ENCODE measurements around the gene ITPR1. TPM values are rescaled to one million over a fixed set of nuclear protein-coding genes. Genes with fewer than 3 reads are reported as not detected.

The ITPR1 gene
- total RNA-seq, 2 donors from 2014 or later, result 5.9 TPM

- no peaks in the 10 kb centered on the region for H3K36me3 Mint-ChIP-seq (ENCODE audit: low read depth)
- H3K4me1 Mint-ChIP-seq, result peaks cover 13% of the 10 kb centered on the region
- no peak overlapping the region for H3K27ac Mint-ChIP-seq
- Histone ChIP-seq H3K36me3 (ENCODE audit: control insufficient read depth, insufficient read depth, low read length) (no peaks in the 10 kb centered on the region), H3K4me1 (ENCODE audit: control insufficient read depth, insufficient read depth, low read length) (no peaks in the 10 kb centered on the region), H3K27me3 (ENCODE audit: control insufficient read depth, insufficient read depth, low read length, poor library complexity, severe bottlenecking) (no peaks in the 10 kb centered on the region), H3K9me3 (ENCODE audit: control insufficient read depth, low read length) (no peaks in the 10 kb centered on the region), H3K4me3 (ENCODE audit: low read length) (no peak overlapping the region), H3K9ac (ENCODE audit: extremely low read depth, low read length, poor library complexity, severe bottlenecking) (no peak overlapping the region), H3K27ac (ENCODE audit: low read depth, low read length) (no peak overlapping the region)
- WGBS, 2 experiments (ENCODE audit: insufficient coverage in 1 of 2, insufficient read length in 1 of 2), result 49 to 52% methylated on average over 7 to 12 of the region's 12 CpGs
- H3K27me3 Mint-ChIP-seq (ENCODE audit: insufficient read depth), result peaks cover 2% of the 10 kb centered on the region
- H3K4me3 Mint-ChIP-seq, result no peak overlapping the region
- TF ChIP-seq CTCF (conservative IDR thresholded peaks at IDR 0.05), result peak; percentile 65
- DNase-seq, result peak; percentile 81
- no peaks in the 10 kb centered on the region for H3K9me3 Mint-ChIP-seq
Measured at GRCh38 chr3:4720316-4721075, 227.3 kb downstream of the ITPR1 start.

GRCh38 chr3:4721511-4721911, 228.4 kb downstream of the ITPR1 start:
- no peak overlapping the region for H3K27ac Mint-ChIP-seq
- H3K27me3 Mint-ChIP-seq (ENCODE audit: insufficient read depth), result peaks cover 3% of the 10 kb centered on the region
- 94% methylated on average over 6 to 9 of the region's 9 CpGs for WGBS, 2 experiments (ENCODE audit: insufficient coverage in 1 of 2, insufficient read length in 1 of 2)
- H3K4me1 Mint-ChIP-seq, result peaks cover 13% of the 10 kb centered on the region
- H3K9me3 Mint-ChIP-seq, result no peaks in the 10 kb centered on the region
- no peak overlapping the region for H3K9ac ChIP-seq (ENCODE audit: extremely low read depth, low read length, poor library complexity, severe bottlenecking)
- H3K9me3 ChIP-seq (ENCODE audit: control insufficient read depth, low read length), result no peaks in the 10 kb centered on the region
- H3K4me3 ChIP-seq (ENCODE audit: low read length), result no peak overlapping the region
- H3K36me3 ChIP-seq (ENCODE audit: control insufficient read depth, insufficient read depth, low read length), result no peaks in the 10 kb centered on the region
- H3K4me1 ChIP-seq (ENCODE audit: control insufficient read depth, insufficient read depth, low read length), result no peaks in the 10 kb centered on the region
- no peaks in the 10 kb centered on the region for H3K36me3 Mint-ChIP-seq (ENCODE audit: low read depth)
- H3K4me3 Mint-ChIP-seq, result no peak overlapping the region
- no peaks in the 10 kb centered on the region for H3K27me3 ChIP-seq (ENCODE audit: control insufficient read depth, insufficient read depth, low read length, poor library complexity, severe bottlenecking)
- no peak overlapping the region for H3K27ac ChIP-seq (ENCODE audit: low read depth, low read length)
- no peak for DNase-seq
- no peak for TF ChIP-seq CTCF (conservative IDR thresholded peaks at IDR 0.05)

- H3K9me3 Mint-ChIP-seq, result no peaks in the 10 kb centered on the region
- Histone ChIP-seq H3K4me3 (ENCODE audit: low read length) (no peak overlapping the region), H3K27ac (ENCODE audit: low read depth, low read length) (no peak overlapping the region), H3K9ac (ENCODE audit: extremely low read depth, low read length, poor library complexity, severe bottlenecking) (no peak overlapping the region), H3K27me3 (ENCODE audit: control insufficient read depth, insufficient read depth, low read length, poor library complexity, severe bottlenecking) (no peaks in the 10 kb centered on the region), H3K9me3 (ENCODE audit: control insufficient read depth, low read length) (no peaks in the 10 kb centered on the region), H3K4me1 (ENCODE audit: control insufficient read depth, insufficient read depth, low read length) (no peaks in the 10 kb centered on the region), H3K36me3 (ENCODE audit: control insufficient read depth, insufficient read depth, low read length) (no peaks in the 10 kb centered on the region)
- peak; percentile 61 for TF ChIP-seq CTCF (conservative IDR thresholded peaks at IDR 0.05)
- WGBS, 2 experiments (ENCODE audit: insufficient coverage in 1 of 2, insufficient read length in 1 of 2), result 71 to 72% methylated on average over 1 to 6 of the region's 6 CpGs
- H3K36me3 Mint-ChIP-seq (ENCODE audit: low read depth), result no peaks in the 10 kb centered on the region
- peaks cover 3% of the 10 kb centered on the region for H3K27me3 Mint-ChIP-seq (ENCODE audit: insufficient read depth)
- no peak overlapping the region for H3K4me3 Mint-ChIP-seq
- no peak overlapping the region for H3K27ac Mint-ChIP-seq
- peaks cover 13% of the 10 kb centered on the region for H3K4me1 Mint-ChIP-seq
- DNase-seq, result no peak
Measured at GRCh38 chr3:4722103-4722502, 229.0 kb downstream of the ITPR1 start.
